NCI-H2196 treated with DMSO at 0.1 percent for 48 hours (cell line): ENCODE measurements around the gene NKAIN1.
A peak's percentile ranks its signal among the peaks of the same experiment; 100 is the strongest.
"Not testable (repeated sequence)": the region's sequence is repeated elsewhere in the genome, so short reads cannot be mapped to it uniquely, and the experiment has no call there.

Source experiments
- DNase-seq: peaks from one replicate; lab custom pipeline; 2025; ENCODE audit not compliant: unreplicated experiment; lab: John Stamatoyannopoulos, UW

Gene NKAIN1

DNA sequence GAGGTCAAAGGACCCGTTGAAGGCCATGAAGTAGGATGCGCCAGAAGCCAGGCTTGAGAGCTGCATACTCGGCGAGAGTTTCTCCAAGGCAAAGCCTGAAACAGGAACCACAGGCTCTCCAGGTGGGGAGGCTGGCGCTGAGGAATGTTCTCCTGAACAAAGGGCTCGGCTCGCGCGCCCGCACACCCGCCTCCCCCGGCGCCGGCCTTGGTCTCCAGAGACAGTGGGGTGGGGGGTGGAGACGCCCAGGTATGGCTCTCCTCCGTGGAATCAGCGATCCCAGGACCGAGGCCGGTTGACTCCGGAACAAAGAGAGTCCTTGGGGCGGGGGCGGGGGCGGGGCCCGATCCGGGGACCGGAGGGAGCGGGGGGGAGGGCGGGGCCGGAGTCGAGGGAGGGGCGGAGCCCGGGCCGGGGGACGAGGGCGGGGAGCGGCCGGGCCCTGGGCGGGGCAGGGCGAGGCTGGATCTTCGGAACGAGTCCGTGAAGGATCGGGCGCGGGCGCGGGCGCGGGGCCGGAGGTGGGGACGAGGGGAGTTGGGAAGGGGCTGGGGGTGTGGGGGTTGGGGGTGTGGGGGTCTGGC, 85.0 kb downstream of the NKAIN1 start:
- DNase-seq = peak; percentile 73

DNA sequence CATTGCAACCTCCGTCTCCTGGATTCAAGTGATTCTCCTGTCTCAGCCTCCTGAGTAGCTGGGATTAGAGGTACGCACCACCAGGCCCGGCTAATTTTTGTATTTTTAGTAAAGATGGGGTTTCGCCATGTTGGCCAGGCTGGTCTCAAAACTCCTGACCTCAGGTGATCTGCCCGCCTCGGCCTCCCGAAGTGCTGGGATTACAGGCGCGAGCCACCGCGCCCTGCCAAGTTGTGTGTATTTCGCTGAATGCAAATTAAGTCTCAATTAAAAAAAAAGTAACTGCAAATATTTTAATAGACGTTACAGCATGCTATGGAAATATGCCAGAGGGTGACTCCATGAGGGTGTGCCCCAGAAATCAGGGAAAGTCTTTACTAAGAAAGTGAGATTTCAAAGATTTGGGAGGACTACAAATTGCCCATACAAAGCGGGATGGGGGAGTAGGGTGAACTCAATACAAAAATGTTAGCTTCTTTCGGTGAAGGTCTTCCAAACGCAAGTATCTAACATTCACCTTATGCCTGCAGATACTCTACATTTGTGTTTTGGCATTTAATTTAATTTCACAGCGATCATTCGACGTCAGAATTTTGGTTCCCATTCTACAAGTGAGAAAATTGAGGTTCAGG, 85.6 kb downstream of the NKAIN1 start:
- no peak for DNase-seq

DNA sequence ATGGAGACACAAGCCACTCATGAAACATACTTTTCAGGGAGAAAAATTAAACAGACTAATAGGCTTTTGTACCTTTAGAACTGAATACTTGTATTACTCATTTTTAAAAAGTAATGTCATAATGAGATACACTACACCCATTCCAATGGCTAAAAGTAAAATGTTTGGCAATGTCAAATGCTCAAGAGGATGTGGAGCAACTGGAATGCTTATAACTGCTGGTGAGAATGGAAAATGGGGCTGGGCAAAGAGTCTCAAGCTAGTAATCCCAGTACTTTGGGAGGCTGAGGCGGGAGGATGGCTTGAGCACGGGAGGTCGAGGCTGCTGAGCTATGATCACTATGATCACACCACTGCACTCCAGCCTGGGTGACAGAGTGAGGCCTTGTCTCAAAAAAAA, 86.3 kb downstream of the NKAIN1 start:
- DNase-seq = no peak

- no peak for DNase-seq
These were observed 87.4 kb downstream of the NKAIN1 start for GRCh38 chr1:31152181-31152795.

GRCh38 chr1:31151402-31151801, 88.3 kb downstream of the NKAIN1 start:
- DNase-seq = no peak

- DNase-seq = no peak
These were observed 91.3 kb downstream of the NKAIN1 start for GRCh38 chr1:31148409-31148808.

- DNase-seq = no peak
These were observed 94.0 kb downstream of the NKAIN1 start for GRCh38 chr1:31145648-31146047.

GRCh38 chr1:31144442-31144841, 95.2 kb downstream of the NKAIN1 start:
- no peak for DNase-seq

DNA sequence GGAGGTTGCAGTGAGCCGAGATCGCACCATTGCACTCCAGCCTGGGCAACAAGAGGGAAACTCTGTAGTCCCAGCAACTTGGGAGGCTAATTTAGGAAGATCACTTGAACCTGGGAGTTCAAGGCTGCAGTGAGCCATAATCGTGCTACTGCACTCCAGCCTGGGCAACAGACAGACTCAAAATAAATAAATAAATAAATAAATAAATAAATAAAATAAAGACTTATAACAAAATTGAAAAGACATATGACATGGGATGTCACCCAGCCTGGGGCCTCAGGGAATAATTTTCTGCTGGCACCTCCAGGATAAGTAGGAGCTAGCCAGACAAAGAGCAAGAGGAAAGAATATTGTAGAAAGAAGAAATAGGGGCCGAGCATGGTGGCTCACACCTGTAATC, 96.2 kb downstream of the NKAIN1 start:
- no peak for DNase-seq

- DNase-seq = no peak
These were observed 97.3 kb downstream of the NKAIN1 start for GRCh38 chr1:31142406-31142805.

DNA sequence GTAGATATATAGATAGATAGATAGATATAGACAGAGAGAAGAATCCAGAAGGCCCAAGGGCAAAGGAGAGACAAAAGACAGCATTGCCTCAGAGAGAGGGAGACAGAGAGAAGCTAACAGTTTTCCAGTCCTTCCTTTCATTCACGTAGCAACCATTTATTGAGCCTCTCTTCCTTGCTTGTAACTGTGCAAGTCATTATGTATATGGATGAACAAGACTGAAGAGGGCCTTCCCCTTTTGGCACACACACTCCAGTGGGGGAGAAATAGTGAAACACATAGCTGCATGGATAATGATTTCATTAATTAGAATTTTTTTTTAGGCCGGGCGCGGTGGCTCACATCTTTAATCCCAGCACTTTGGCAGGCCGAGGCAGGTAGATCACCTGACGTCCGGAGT, 99.4 kb downstream of the NKAIN1 start:
- DNase-seq = no peak

- DNase-seq = not testable (repeated sequence)
These were observed 100.7 kb downstream of the NKAIN1 start for GRCh38 chr1:31138797-31139521.

GRCh38 chr1:31137873-31138272, 101.8 kb downstream of the NKAIN1 start:
- not testable (repeated sequence) for DNase-seq

DNA sequence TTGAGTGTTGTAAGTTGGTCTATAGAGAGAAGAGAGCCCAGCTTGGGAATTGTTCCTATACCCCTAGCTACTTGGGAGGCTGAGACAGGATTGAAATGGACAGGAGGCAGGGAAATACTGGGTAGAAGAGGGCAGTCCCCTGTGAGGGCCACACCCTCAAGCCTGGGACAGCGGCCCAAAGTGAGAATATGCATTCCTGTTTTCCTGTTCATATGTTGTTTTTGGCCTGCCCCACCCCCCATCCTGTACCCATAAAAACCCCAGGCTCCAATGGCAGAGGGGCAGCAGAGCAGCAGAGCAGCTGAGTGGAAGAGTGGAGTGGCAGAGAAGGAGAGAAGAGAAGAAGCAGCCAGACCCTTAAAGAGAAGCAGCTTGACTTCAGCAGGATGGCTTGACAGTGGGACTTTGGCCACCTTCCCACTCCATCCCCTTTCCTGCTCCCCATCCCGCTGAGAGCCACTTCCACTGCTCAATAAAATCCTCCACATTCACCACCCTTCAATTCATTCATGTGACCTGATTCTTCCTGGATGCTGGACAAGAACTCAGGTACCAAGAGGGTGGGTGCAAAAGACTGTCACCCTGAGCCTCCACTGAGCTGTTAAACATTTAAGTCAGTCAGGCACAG, 103.6 kb downstream of the NKAIN1 start:
- DNase-seq = no peak

- DNase-seq = no peak
These were observed 106.3 kb downstream of the NKAIN1 start for GRCh38 chr1:31133368-31133767.
